MM.1S (cell line): ENCODE data around the gene AUTS2.

Experiments used
- EZH2 ChIP-seq: fragments of 300-600 bp; sonication (generic); optimal IDR thresholded peaks from 2 replicates; pipeline ENCODE3; 2017; ENCODE audit warnings: low read depth, mild to moderate bottlenecking, antibody characterized with exemption, low read length, mixed read lengths
- TF ChIP-seq, protein P1 (sequence below): fragments of 300-600 bp; sonication (generic); IDR thresholded peaks from 2 replicates; pipeline ENCODE4 v1.5.1; 2016; ENCODE audit warnings: antibody characterized with exemption, low read length, mixed read lengths

GRCh38 chr7:70051726-70052125 lies 453.5 kb downstream of the AUTS2 start:
- TF ChIP-seq, protein P1, sequence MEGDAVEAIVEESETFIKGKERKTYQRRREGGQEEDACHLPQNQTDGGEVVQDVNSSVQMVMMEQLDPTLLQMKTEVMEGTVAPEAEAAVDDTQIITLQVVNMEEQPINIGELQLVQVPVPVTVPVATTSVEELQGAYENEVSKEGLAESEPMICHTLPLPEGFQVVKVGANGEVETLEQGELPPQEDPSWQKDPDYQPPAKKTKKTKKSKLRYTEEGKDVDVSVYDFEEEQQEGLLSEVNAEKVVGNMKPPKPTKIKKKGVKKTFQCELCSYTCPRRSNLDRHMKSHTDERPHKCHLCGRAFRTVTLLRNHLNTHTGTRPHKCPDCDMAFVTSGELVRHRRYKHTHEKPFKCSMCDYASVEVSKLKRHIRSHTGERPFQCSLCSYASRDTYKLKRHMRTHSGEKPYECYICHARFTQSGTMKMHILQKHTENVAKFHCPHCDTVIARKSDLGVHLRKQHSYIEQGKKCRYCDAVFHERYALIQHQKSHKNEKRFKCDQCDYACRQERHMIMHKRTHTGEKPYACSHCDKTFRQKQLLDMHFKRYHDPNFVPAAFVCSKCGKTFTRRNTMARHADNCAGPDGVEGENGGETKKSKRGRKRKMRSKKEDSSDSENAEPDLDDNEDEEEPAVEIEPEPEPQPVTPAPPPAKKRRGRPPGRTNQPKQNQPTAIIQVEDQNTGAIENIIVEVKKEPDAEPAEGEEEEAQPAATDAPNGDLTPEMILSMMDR, result no peak
- TF ChIP-seq EZH2, result no peak
